A673 (cell line): Measurements from ENCODE around the gene ADTRP.

Experiments used
- EZH2 ChIP-seq: fragments of 200-600 bp; sonication (generic); IDR thresholded peaks from 2 replicates; pipeline ENCODE4 v1.6.1; 2017; ENCODE audit warnings: borderline replicate concordance, low read depth, mild to moderate bottlenecking, mixed read lengths, antibody characterized with exemption, low read length; ENCODE audit not compliant: poor library complexity, severe bottlenecking
- TF ChIP-seq, protein P1 (sequence below): fragments of 300-800, 200-600 bp; sonication (generic); conservative IDR thresholded peaks from 2 replicates; pipeline ENCODE4 v1.5.1; 2017; ENCODE audit warnings: low read depth, mild to moderate bottlenecking, antibody characterized with exemption, low read length, moderate library complexity, mixed read lengths

DNA sequence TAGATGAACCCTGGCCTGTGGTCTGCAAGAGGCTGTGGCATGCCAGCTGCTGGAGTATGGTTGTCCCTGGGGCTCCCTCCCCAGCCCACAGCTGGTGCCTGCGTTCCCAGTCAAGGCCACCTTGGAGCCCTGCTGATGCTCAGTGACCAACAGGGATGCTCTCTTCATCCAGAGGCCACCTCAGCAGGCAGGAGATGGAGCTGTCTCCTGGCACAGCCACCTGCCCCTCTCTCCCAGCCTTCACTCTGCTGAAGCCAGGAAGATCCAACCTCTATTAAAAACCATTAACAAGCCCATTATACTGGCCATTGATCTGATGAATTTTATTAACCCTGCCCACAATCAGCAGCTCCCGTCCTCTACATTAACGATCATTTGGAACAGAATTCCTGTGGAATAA is 40.4 kb downstream of the ADTRP start:
- TF ChIP-seq, protein P1, sequence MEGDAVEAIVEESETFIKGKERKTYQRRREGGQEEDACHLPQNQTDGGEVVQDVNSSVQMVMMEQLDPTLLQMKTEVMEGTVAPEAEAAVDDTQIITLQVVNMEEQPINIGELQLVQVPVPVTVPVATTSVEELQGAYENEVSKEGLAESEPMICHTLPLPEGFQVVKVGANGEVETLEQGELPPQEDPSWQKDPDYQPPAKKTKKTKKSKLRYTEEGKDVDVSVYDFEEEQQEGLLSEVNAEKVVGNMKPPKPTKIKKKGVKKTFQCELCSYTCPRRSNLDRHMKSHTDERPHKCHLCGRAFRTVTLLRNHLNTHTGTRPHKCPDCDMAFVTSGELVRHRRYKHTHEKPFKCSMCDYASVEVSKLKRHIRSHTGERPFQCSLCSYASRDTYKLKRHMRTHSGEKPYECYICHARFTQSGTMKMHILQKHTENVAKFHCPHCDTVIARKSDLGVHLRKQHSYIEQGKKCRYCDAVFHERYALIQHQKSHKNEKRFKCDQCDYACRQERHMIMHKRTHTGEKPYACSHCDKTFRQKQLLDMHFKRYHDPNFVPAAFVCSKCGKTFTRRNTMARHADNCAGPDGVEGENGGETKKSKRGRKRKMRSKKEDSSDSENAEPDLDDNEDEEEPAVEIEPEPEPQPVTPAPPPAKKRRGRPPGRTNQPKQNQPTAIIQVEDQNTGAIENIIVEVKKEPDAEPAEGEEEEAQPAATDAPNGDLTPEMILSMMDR = no peak
- no peak for TF ChIP-seq EZH2
